ENCODE data around the gene USP1.

The USP1 gene

DNA sequence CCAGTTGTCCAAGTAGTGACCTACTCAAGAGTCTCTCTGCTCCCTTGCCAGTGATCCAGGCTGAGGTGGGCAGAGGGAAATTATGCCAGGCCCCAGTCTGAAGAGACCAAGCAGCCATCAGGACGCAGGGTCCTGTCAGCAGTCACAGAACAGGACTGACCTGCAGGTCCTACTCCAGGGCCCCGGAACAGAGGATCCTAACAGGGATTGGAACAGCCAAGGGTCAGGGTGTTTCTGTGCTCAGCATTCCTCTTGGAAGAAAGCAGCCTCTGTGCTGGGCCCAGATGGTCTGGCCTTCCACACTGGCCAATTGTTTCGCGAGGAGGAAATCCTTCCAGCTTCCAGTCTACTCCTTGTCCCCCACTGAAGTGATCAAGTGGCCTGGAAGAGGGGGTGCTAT is 41.6 kb upstream of the USP1 start:
- no peak overlapping the region for H3K27ac ChIP-seq
- TF ChIP-seq, protein P1, sequence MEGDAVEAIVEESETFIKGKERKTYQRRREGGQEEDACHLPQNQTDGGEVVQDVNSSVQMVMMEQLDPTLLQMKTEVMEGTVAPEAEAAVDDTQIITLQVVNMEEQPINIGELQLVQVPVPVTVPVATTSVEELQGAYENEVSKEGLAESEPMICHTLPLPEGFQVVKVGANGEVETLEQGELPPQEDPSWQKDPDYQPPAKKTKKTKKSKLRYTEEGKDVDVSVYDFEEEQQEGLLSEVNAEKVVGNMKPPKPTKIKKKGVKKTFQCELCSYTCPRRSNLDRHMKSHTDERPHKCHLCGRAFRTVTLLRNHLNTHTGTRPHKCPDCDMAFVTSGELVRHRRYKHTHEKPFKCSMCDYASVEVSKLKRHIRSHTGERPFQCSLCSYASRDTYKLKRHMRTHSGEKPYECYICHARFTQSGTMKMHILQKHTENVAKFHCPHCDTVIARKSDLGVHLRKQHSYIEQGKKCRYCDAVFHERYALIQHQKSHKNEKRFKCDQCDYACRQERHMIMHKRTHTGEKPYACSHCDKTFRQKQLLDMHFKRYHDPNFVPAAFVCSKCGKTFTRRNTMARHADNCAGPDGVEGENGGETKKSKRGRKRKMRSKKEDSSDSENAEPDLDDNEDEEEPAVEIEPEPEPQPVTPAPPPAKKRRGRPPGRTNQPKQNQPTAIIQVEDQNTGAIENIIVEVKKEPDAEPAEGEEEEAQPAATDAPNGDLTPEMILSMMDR (IDR thresholded peaks at IDR 0.05): no peak
- no peak for TF ChIP-seq ZFX (IDR thresholded peaks at IDR 0.05; ENCODE audit: borderline replicate concordance)

DNA sequence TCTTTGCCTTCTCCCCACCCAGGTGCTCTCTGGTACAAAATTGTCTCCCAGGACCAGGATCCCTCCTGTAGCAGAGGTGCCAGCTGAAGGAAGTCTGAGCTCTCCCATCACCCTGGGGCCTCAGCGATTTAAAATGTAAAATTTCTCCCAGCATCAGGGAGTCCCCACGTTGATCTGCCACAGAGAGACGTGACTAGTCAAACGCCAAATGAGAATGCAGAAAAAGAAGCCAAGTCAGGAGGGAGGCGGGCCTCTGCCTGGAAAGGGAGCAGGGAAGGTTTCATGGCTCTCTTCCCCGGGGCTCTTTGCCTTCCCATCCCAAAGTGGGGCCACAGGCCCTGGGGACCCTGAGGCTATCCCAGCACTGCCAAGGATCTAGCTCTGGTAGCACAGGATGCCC is 40.0 kb upstream of the USP1 start:
- no peak overlapping the region for H3K27ac ChIP-seq
- no peak for TF ChIP-seq ZFX (IDR thresholded peaks at IDR 0.05; ENCODE audit: borderline replicate concordance)
- TF ChIP-seq, protein P1 (IDR thresholded peaks at IDR 0.05): no peak

- no peak overlapping the region for H3K27ac ChIP-seq
- no peak for TF ChIP-seq ZFX (IDR thresholded peaks at IDR 0.05; ENCODE audit: borderline replicate concordance)
- TF ChIP-seq, protein P1 (IDR thresholded peaks at IDR 0.05): no peak
These were observed 39.5 kb upstream of the USP1 start for GRCh38 chr1:62397301-62397700.

DNA sequence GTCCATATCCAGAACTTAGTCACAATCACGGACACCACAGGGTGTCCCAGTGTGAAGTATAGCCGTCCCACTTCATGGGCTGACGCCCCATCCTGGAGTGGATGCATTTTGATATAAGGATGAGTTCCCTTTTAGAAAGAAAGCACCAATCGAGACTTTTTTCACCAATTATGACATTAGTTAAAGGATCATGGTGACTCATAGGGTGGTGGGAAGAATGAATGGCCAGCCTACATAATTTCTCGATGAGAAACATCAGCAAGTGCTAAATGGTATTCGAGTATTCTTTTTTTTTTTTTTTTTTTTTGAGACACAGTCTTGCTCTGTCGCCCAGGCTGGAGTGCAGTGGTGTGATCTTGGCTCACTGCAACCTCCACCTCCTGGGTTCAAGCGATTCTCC is 38.5 kb upstream of the USP1 start:
- no peak overlapping the region for H3K27ac ChIP-seq
- TF ChIP-seq, protein P1 (IDR thresholded peaks at IDR 0.05): no peak
- no peak for TF ChIP-seq ZFX (IDR thresholded peaks at IDR 0.05; ENCODE audit: borderline replicate concordance)

GRCh38 chr1:62401034-62401760 is 35.7 kb upstream of the USP1 start:
- no peak for TF ChIP-seq ZFX (IDR thresholded peaks at IDR 0.05; ENCODE audit: borderline replicate concordance)
- TF ChIP-seq, protein P1 (IDR thresholded peaks at IDR 0.05): no peak
- H3K27ac ChIP-seq: no peak overlapping the region

DNA sequence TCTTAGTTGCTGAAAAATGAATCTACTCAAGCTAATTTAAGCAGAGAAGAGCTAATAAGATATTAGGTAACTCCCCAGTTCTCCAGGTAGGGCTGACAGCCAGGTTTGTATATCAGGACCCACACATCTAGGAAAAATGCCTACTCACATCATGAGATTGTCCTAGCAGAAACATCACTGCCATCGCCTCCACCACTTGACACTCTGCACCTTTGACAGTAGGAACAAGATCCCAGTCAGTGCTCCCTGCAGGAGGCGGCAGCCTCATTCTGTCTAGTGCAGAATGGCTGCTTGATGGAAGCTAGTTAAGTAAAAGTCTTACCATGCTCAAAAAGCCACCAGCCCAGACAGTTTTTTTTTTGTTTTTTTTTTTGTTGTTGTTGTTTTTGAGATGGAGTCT is 31.6 kb upstream of the USP1 start:
- TF ChIP-seq, protein P1 (IDR thresholded peaks at IDR 0.05): no peak
- TF ChIP-seq ZFX (IDR thresholded peaks at IDR 0.05; ENCODE audit: borderline replicate concordance): no peak
- no peak overlapping the region for H3K27ac ChIP-seq

GRCh38 chr1:62406576-62406975 is 30.3 kb upstream of the USP1 start:
- H3K27ac ChIP-seq: no peak overlapping the region
- TF ChIP-seq, protein P1 (IDR thresholded peaks at IDR 0.05): no peak
- TF ChIP-seq ZFX (IDR thresholded peaks at IDR 0.05; ENCODE audit: borderline replicate concordance): no peak

All from 22Rv1 (cell line).